WTC11 (cell line): ENCODE results near the gene LRMDA. TPM values are rescaled to one million over a fixed set of nuclear protein-coding genes. Genes with fewer than 3 reads are reported as not detected.
A peak's percentile ranks its signal among the peaks of the same experiment; 100 is the strongest.

Source experiments
- ATAC-seq: fragments of 200-7000 bp; cut with Tn5 transposase; 2 replicates; pipeline ENCODE4 v1.10.0; 2021; ENCODE audit warnings: mild to moderate bottlenecking, moderate library complexity
- CTCF ChIA-PET: fragments of 300-600 bp; sonication (Branson Sonifier 250); formaldehyde crosslinking; loops from one replicate; lab custom pipeline; 2021; ENCODE audit warnings: antibody characterized with exemption; lab: Charles Lee
- POLR2A ChIA-PET: fragments of 350-600 bp; sonication (Branson Sonifier 250); formaldehyde crosslinking; loops from one replicate; lab custom pipeline; 2021; ENCODE audit warnings: antibody characterized with exemption; lab: Charles Lee
- DNase-seq: peaks from one replicate; pipeline ENCODE4 v3.0.0; 2021; ENCODE audit warnings: low spot score
- H3K27ac Mint-ChIP-seq: 2 replicates; pipeline ENCODE4 v1.8.0; 2021; ENCODE audit warnings: mixed read lengths
- H3K27me3 Mint-ChIP-seq: 2 replicates; pipeline ENCODE4 v1.8.0; 2021; ENCODE audit warnings: low read depth, mild to moderate bottlenecking, moderate library complexity, mixed read lengths
- H3K36me3 Mint-ChIP-seq: 2 replicates; pipeline ENCODE4 v1.8.0; 2021; ENCODE audit warnings: mixed read lengths
- H3K4me1 Mint-ChIP-seq: 2 replicates; pipeline ENCODE4 v1.8.0; 2022; ENCODE audit warnings: mixed read lengths
- H3K4me3 Mint-ChIP-seq: 2 replicates; pipeline ENCODE4 v1.8.0; 2021; ENCODE audit warnings: mild to moderate bottlenecking, moderate library complexity, mixed read lengths
- H3K9me3 Mint-ChIP-seq: 2 replicates; pipeline ENCODE4 v1.8.0; 2021; ENCODE audit warnings: mixed read lengths
- FOXJ3 ChIP-seq: sonication (generic); formaldehyde crosslinking; IDR thresholded peaks from 2 replicates; pipeline ENCODE4 v1.9.0; 2021; ENCODE audit warnings: missing genetic modification reagents, mild to moderate bottlenecking, borderline replicate concordance
- GABPB1 ChIP-seq: sonication (generic); formaldehyde crosslinking; IDR thresholded peaks from 2 replicates; pipeline ENCODE4 v1.8.1; 2023; ENCODE audit warnings: mild to moderate bottlenecking, missing genetic modification reagents
- HMGA2 ChIP-seq: fragments of 250-450 bp; sonication (Bioruptor Pico); IDR thresholded peaks from 2 replicates; pipeline ENCODE4 v1.4.0; 2021; ENCODE audit warnings: mild to moderate bottlenecking, moderate library complexity
- IRF2 ChIP-seq: sonication (generic); formaldehyde crosslinking; IDR thresholded peaks from 2 replicates; pipeline ENCODE4 v1.8.0; 2022; ENCODE audit warnings: low read depth, missing genetic modification reagents, borderline replicate concordance
- NFE2L1 ChIP-seq: sonication (generic); formaldehyde crosslinking; IDR thresholded peaks from 2 replicates; pipeline ENCODE4 v1.8.1; 2023; ENCODE audit warnings: missing genetic modification reagents
- NFYB ChIP-seq: sonication (generic); formaldehyde crosslinking; conservative IDR thresholded peaks from 2 replicates; pipeline ENCODE4 v1.8.0; 2022; ENCODE audit warnings: low read depth, missing genetic modification reagents
- NR1H2 ChIP-seq: sonication (generic); formaldehyde crosslinking; IDR thresholded peaks from 2 replicates; pipeline ENCODE4 v1.9.0; 2021; ENCODE audit warnings: mild to moderate bottlenecking, moderate library complexity, missing genetic modification reagents
- NR3C1 ChIP-seq: sonication (generic); formaldehyde crosslinking; conservative IDR thresholded peaks from 2 replicates; pipeline ENCODE4 v1.8.1; 2023; ENCODE audit warnings: low read depth, mild to moderate bottlenecking, missing genetic modification reagents
- PRRX2 ChIP-seq: fragments of 250-450 bp; sonication (Bioruptor Pico); IDR thresholded peaks from 2 replicates; pipeline ENCODE4 v1.8.0; 2021; ENCODE audit warnings: mild to moderate bottlenecking
- RELA ChIP-seq: sonication (generic); formaldehyde crosslinking; IDR thresholded peaks from 2 replicates; pipeline ENCODE4 v1.8.1; 2022; ENCODE audit warnings: missing genetic modification reagents, mild to moderate bottlenecking, borderline replicate concordance
- SOX15 ChIP-seq: fragments of 250-450 bp; sonication (Bioruptor Pico); IDR thresholded peaks from 2 replicates; pipeline ENCODE4 v1.9.0; 2021; ENCODE audit warnings: mild to moderate bottlenecking
- TCF7 ChIP-seq: sonication (generic); formaldehyde crosslinking; IDR thresholded peaks from 2 replicates; pipeline ENCODE4 v1.8.0; 2022; ENCODE audit warnings: mild to moderate bottlenecking, low read depth, missing genetic modification reagents, moderate library complexity
- ZNF263 ChIP-seq: sonication (generic); formaldehyde crosslinking; IDR thresholded peaks from 2 replicates; pipeline ENCODE4 v1.8.1; 2022; ENCODE audit warnings: low read depth, mild to moderate bottlenecking, moderate library complexity, missing genetic modification reagents
- ZNF317 ChIP-seq: sonication (generic); formaldehyde crosslinking; IDR thresholded peaks from 2 replicates; pipeline ENCODE4 v1.8.1; 2023; ENCODE audit warnings: low read depth, mild to moderate bottlenecking, moderate library complexity, missing genetic modification reagents, borderline replicate concordance
- total RNA-seq: library from RNA; stranded (reverse); gene quantifications from 3 replicates; pipeline ENCODE4 v1.2.3, GENCODE V29; 2021
- TF ChIP-seq, protein P1 (sequence below): sonication (generic); formaldehyde crosslinking; IDR thresholded peaks from 2 replicates; pipeline ENCODE4 v1.8.0; 2023; ENCODE audit warnings: mild to moderate bottlenecking, missing genetic modification reagents
- TF ChIP-seq, protein P2 (sequence below): sonication (generic); formaldehyde crosslinking; IDR thresholded peaks from 2 replicates; pipeline ENCODE4 v1.8.0; 2022; ENCODE audit warnings: mild to moderate bottlenecking, missing genetic modification reagents
- TF ChIP-seq, protein P3 (sequence below): fragments of 250-450 bp; sonication (Bioruptor Pico); IDR thresholded peaks from 2 replicates; pipeline ENCODE4 v2.1.2; 2022; ENCODE audit warnings: mild to moderate bottlenecking, moderate library complexity
- TF ChIP-seq, protein P4 (sequence below): sonication (generic); formaldehyde crosslinking; IDR thresholded peaks from 2 replicates; pipeline ENCODE4 v1.8.1; 2023; ENCODE audit warnings: mild to moderate bottlenecking, missing genetic modification reagents
- TF ChIP-seq, protein P5 (sequence below): sonication (generic); formaldehyde crosslinking; IDR thresholded peaks from 2 replicates; pipeline ENCODE4 v1.8.1; 2022; ENCODE audit warnings: missing genetic modification reagents, borderline replicate concordance

Gene LRMDA
- total RNA-seq, 1 experiment from 2014 or later: 0.92 TPM

DNA sequence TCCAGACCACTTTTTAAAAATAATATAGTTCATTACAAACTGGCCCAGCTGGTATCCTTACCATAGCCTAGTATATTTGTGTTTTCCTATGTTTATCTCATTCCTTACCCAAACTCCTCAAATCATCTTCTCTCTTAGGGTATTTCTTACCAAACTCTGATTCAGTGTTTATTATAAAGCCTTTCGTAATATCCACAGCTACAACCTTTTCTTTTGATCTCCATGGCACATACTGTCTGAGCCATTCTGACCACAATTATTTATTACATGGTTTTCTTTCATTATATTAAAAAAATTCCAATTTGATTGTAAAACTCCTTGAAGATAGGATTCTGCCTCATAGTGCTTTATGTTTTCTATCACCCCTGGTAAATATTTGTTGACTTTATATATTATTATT is 94.2 kb downstream of the LRMDA start (continued):
- no peak for TF ChIP-seq FOXJ3 (CRISPR knock-in tag)

DNA sequence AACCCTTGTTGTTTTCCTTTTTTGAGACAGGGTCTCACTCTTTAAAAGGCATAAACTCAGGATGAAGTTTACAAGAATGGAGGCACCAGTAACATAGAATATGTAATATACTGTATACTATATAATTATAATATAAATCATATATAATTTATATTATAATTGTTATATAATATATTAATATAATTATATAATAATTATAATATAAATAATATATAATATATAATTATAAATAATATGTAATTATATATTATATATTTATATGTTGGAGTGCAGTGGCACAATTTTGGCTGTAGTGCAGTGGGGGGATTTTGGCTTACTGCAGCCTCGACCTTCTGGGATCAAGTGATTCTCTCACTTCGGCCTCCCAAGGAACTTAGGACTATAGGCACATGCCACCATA is 96.1 kb downstream of the LRMDA start:
- DNase-seq: no peak
- TF ChIP-seq HMGA2 (CRISPR knock-in tag) (peak; percentile 94), SOX15 (CRISPR knock-in tag) (no peak), ZNF317 (no peak), PRRX2 (CRISPR knock-in tag) (no peak)
- TF ChIP-seq, protein P1, sequence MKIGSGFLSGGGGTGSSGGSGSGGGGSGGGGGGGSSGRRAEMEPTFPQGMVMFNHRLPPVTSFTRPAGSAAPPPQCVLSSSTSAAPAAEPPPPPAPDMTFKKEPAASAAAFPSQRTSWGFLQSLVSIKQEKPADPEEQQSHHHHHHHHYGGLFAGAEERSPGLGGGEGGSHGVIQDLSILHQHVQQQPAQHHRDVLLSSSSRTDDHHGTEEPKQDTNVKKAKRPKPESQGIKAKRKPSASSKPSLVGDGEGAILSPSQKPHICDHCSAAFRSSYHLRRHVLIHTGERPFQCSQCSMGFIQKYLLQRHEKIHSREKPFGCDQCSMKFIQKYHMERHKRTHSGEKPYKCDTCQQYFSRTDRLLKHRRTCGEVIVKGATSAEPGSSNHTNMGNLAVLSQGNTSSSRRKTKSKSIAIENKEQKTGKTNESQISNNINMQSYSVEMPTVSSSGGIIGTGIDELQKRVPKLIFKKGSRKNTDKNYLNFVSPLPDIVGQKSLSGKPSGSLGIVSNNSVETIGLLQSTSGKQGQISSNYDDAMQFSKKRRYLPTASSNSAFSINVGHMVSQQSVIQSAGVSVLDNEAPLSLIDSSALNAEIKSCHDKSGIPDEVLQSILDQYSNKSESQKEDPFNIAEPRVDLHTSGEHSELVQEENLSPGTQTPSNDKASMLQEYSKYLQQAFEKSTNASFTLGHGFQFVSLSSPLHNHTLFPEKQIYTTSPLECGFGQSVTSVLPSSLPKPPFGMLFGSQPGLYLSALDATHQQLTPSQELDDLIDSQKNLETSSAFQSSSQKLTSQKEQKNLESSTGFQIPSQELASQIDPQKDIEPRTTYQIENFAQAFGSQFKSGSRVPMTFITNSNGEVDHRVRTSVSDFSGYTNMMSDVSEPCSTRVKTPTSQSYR (CRISPR knock-in tag): no peak
- TF ChIP-seq, protein P2, sequence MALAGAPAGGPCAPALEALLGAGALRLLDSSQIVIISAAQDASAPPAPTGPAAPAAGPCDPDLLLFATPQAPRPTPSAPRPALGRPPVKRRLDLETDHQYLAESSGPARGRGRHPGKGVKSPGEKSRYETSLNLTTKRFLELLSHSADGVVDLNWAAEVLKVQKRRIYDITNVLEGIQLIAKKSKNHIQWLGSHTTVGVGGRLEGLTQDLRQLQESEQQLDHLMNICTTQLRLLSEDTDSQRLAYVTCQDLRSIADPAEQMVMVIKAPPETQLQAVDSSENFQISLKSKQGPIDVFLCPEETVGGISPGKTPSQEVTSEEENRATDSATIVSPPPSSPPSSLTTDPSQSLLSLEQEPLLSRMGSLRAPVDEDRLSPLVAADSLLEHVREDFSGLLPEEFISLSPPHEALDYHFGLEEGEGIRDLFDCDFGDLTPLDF: no peak
- TF ChIP-seq, protein P3, sequence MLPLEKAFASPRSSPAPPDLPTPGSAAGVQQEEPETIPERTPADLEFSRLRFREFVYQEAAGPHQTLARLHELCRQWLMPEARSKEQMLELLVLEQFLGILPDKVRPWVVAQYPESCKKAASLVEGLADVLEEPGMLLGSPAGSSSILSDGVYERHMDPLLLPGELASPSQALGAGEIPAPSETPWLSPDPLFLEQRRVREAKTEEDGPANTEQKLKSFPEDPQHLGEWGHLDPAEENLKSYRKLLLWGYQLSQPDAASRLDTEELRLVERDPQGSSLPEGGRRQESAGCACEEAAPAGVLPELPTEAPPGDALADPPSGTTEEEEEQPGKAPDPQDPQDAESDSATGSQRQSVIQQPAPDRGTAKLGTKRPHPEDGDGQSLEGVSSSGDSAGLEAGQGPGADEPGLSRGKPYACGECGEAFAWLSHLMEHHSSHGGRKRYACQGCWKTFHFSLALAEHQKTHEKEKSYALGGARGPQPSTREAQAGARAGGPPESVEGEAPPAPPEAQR (CRISPR knock-in tag): no peak
- Mint-ChIP-seq H3K4me1 (no peaks in the 10 kb centered on the region), H3K4me3 (no peak overlapping the region), H3K27ac (no peak overlapping the region), H3K27me3 (peaks cover 9% of the 10 kb centered on the region), H3K9me3 (peaks cover 4% of the 10 kb centered on the region; the same call in 1 of the 2 replicates), H3K36me3 (no peaks in the 10 kb centered on the region)
- ATAC-seq: no peak
- ChIA-PET POLR2A (no interaction called here), CTCF (no interaction called here)

DNA sequence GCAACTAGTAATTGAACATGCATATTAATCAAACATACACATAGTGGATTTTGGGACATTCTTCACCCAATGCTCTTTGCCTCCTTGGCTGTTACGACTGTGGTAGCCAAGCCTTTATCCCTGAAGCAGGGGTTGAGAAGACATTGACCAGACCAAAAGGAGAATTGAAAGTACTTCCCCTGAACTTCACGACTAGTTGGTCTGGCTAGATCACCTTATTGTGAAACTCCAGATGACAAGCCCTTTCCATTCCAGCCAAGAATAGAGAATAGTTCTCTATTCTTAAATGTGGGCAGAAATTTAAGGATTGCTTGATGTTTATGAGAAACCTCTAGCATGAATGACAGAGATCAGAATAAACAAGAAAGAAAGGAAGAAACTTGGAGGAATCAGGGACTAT is 97.0 kb downstream of the LRMDA start:
- Mint-ChIP-seq H3K27ac (no peak overlapping the region), H3K4me3 (no peak overlapping the region), H3K27me3 (peaks cover 10% of the 10 kb centered on the region), H3K9me3 (peaks cover 4% of the 10 kb centered on the region; the same call in 1 of the 2 replicates)
- DNase-seq: no peak
- CTCF ChIA-PET: no interaction called here
- POLR2A ChIA-PET: no interaction called here
- ATAC-seq: no peak
- no peak for TF ChIP-seq IRF2 (CRISPR knock-in tag)
- no peak for TF ChIP-seq HMGA2 (CRISPR knock-in tag)
- TF ChIP-seq NR3C1 (CRISPR knock-in tag): no peak
- TF ChIP-seq RELA (CRISPR knock-in tag): no peak
- TF ChIP-seq TCF7 (CRISPR knock-in tag): no peak
- no peak for TF ChIP-seq NFE2L1
- TF ChIP-seq ZNF263 (CRISPR knock-in tag): no peak
- TF ChIP-seq, all 79 proteins: peak for 0
- Mint-ChIP-seq H3K36me3 (no peaks in the 10 kb centered on the region), H3K4me1 (no peaks in the 10 kb centered on the region)

DNA sequence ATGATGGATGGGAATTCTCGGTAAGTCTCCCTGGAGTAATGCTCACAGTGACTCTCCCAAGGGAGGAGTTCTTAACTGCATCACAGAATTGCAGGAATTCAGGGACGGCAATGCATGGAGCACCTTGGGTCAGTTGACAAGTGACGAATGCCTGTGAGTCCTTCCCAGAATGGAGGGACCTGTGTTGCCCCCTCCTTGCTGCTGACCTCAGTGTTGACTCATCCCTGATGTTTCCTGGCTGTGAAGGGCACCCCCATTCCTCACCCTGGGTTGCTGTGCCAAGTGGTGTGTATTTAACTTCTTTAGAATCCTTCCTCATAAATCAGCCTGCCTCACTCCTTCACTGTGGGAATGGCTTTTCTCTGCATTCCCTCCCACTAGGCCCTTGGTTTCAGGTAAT is 98.9 kb downstream of the LRMDA start:
- Mint-ChIP-seq H3K9me3 (peaks cover 4% of the 10 kb centered on the region; the same call in 1 of the 2 replicates), H3K4me1 (peaks cover 6% of the 10 kb centered on the region), H3K27me3 (peaks cover 23% of the 10 kb centered on the region), H3K27ac (no peak overlapping the region), H3K4me3 (no peak overlapping the region), H3K36me3 (no peaks in the 10 kb centered on the region)
- CTCF ChIA-PET: no interaction called here
- POLR2A ChIA-PET: no interaction called here
- DNase-seq (no peak), ATAC-seq (no peak)
- TF ChIP-seq GABPB1 (no peak), NR3C1 (CRISPR knock-in tag) (no peak), NFYB (CRISPR knock-in tag) (no peak), NR1H2 (CRISPR knock-in tag) (no peak), RELA (CRISPR knock-in tag) (no peak)
- TF ChIP-seq, protein P4, sequence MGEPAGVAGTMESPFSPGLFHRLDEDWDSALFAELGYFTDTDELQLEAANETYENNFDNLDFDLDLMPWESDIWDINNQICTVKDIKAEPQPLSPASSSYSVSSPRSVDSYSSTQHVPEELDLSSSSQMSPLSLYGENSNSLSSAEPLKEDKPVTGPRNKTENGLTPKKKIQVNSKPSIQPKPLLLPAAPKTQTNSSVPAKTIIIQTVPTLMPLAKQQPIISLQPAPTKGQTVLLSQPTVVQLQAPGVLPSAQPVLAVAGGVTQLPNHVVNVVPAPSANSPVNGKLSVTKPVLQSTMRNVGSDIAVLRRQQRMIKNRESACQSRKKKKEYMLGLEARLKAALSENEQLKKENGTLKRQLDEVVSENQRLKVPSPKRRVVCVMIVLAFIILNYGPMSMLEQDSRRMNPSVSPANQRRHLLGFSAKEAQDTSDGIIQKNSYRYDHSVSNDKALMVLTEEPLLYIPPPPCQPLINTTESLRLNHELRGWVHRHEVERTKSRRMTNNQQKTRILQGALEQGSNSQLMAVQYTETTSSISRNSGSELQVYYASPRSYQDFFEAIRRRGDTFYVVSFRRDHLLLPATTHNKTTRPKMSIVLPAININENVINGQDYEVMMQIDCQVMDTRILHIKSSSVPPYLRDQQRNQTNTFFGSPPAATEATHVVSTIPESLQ (CRISPR knock-in tag): no peak
- TF ChIP-seq, protein P5, sequence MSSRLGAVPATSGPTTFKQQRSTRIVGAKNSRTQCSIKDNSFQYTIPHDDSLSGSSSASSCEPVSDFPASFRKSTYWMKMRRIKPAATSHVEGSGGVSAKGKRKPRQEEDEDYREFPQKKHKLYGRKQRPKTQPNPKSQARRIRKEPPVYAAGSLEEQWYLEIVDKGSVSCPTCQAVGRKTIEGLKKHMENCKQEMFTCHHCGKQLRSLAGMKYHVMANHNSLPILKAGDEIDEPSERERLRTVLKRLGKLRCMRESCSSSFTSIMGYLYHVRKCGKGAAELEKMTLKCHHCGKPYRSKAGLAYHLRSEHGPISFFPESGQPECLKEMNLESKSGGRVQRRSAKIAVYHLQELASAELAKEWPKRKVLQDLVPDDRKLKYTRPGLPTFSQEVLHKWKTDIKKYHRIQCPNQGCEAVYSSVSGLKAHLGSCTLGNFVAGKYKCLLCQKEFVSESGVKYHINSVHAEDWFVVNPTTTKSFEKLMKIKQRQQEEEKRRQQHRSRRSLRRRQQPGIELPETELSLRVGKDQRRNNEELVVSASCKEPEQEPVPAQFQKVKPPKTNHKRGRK (CRISPR knock-in tag): no peak
